ENCODE measurements around the gene CD151. TPM values are rescaled to one million over a fixed set of nuclear protein-coding genes. Genes with fewer than 3 reads are reported as not detected.

CD151 gene
- total RNA-seq, 5 donors from 2014 or later (not counting 1 experiment from before 2014, with no cell fraction given), result 14.9 to 28.2 (median 25.6) TPM

GRCh38 chr11:852762-853161 lies 20.0 kb downstream of the CD151 start:
- Mint-ChIP-seq H3K27ac (no peak overlapping the region), H3K27me3 (peaks cover 0 to 2% of the 10 kb centered on the region in 2 donors), H3K4me1 (peaks cover 0 to 11% (median 5%) of the 10 kb centered on the region in 3 donors), H3K36me3 (no peaks in the 10 kb centered on the region), H3K4me3 (no peak overlapping the region), H3K9me3 (no peaks in the 10 kb centered on the region)
- Histone ChIP-seq H3K9me3 (no peaks in the 10 kb centered on the region), H3K27ac (ENCODE audit: low read length) (no peak overlapping the region), H3K36me3 (ENCODE audit: control insufficient read depth in 2 of 2, extremely low read depth in 1 of 2, insufficient read depth in 1 of 2, low read length in 1 of 2) (no peaks in the 10 kb centered on the region), H3K4me3 (ENCODE audit: control insufficient read depth in 1 of 2, extremely low read depth in 1 of 2, low read length in 1 of 2) (no peak overlapping the region), H3K27me3 (replicated peaks in 1 of 2; ENCODE audit: control insufficient read depth in 2 of 2, extremely low read depth in 1 of 2, insufficient read depth in 2 of 2, low read length in 1 of 2) (peaks cover 0 to 42% of the 10 kb centered on the region in 2 experiments), H3K4me1 (ENCODE audit: control insufficient read depth in 1 of 2, extremely low read depth in 1 of 2, insufficient read depth in 2 of 2, low read length in 2 of 2) (peaks cover 3 to 23% of the 10 kb centered on the region in 2 experiments)
- ATAC-seq (replicated peaks in 1 of 4) (no peak), DNase-seq (no peak)
- ChIA-PET CTCF (no interaction called here), POLR2A (interaction anchor here in 1 of 2 donors (0.6 kb wide), 1 partner anchor 10 kb away, joined by 3 read pairs; the partner anchor contains the start of gene TSPAN4)
- WGBS (ENCODE audit: insufficient coverage), result 85% methylated on average over 12 of the region's 15 CpGs

GRCh38 chr11:853682-854448 lies 21.1 kb downstream of the CD151 start:
- no peaks in the 10 kb centered on the region for H3K9me3 ChIP-seq
- peaks cover 0 to 31% of the 10 kb centered on the region in 2 experiments for H3K27me3 ChIP-seq (replicated peaks in 1 of 2; ENCODE audit: control insufficient read depth in 2 of 2, extremely low read depth in 1 of 2, insufficient read depth in 2 of 2, low read length in 1 of 2)
- 84% methylated on average over 22 of the region's 27 CpGs for WGBS (ENCODE audit: insufficient coverage)
- Mint-ChIP-seq H3K27ac (no peak overlapping the region), H3K9me3 (no peaks in the 10 kb centered on the region), H3K4me1 (peaks cover 0 to 6% (median 0%) of the 10 kb centered on the region in 3 donors), H3K36me3 (no peaks in the 10 kb centered on the region), H3K4me3 (no peak overlapping the region), H3K27me3 (no peaks in the 10 kb centered on the region)
- CTCF ChIA-PET, result no interaction called here
- peaks cover 3 to 13% of the 10 kb centered on the region in 2 experiments for H3K4me1 ChIP-seq (ENCODE audit: control insufficient read depth in 1 of 2, extremely low read depth in 1 of 2, insufficient read depth in 2 of 2, low read length in 2 of 2)
- no peaks in the 10 kb centered on the region for H3K36me3 ChIP-seq (ENCODE audit: control insufficient read depth in 2 of 2, extremely low read depth in 1 of 2, insufficient read depth in 1 of 2, low read length in 1 of 2)
- no peak overlapping the region for H3K4me3 ChIP-seq (ENCODE audit: control insufficient read depth in 1 of 2, extremely low read depth in 1 of 2, low read length in 1 of 2)
- ATAC-seq (replicated peaks in 1 of 4) (no peak), DNase-seq (no peak)
- POLR2A ChIA-PET, result interaction anchor here in 1 of 2 donors (0.6 kb wide), 1 partner anchor 11 kb away, joined by 3 read pairs; the partner anchor contains the start of gene TSPAN4
- H3K27ac ChIP-seq (ENCODE audit: low read length), result no peak overlapping the region

GRCh38 chr11:854601-855329 lies 22.0 kb downstream of the CD151 start:
- no peaks in the 10 kb centered on the region for H3K9me3 ChIP-seq
- Mint-ChIP-seq H3K4me1 (peaks cover 0 to 4% (median 0%) of the 10 kb centered on the region in 3 donors), H3K4me3 (no peak overlapping the region), H3K9me3 (no peaks in the 10 kb centered on the region), H3K27ac (no peak overlapping the region), H3K27me3 (no peaks in the 10 kb centered on the region), H3K36me3 (no peaks in the 10 kb centered on the region)
- ATAC-seq (replicated peaks in 1 of 4) (no peak), DNase-seq (no peak)
- no peaks in the 10 kb centered on the region for H3K36me3 ChIP-seq (ENCODE audit: control insufficient read depth in 2 of 2, extremely low read depth in 1 of 2, insufficient read depth in 1 of 2, low read length in 1 of 2)
- 88% methylated on average over 19 of the region's 20 CpGs for WGBS (ENCODE audit: insufficient coverage)
- peaks cover 0 to 8% of the 10 kb centered on the region in 2 experiments for H3K4me1 ChIP-seq (ENCODE audit: control insufficient read depth in 1 of 2, extremely low read depth in 1 of 2, insufficient read depth in 2 of 2, low read length in 2 of 2)
- H3K27me3 ChIP-seq (replicated peaks in 1 of 2; ENCODE audit: control insufficient read depth in 2 of 2, extremely low read depth in 1 of 2, insufficient read depth in 2 of 2, low read length in 1 of 2), result peaks cover 0 to 28% of the 10 kb centered on the region in 2 experiments
- CTCF ChIA-PET, result no interaction called here
- no peak overlapping the region for H3K4me3 ChIP-seq (ENCODE audit: control insufficient read depth in 1 of 2, extremely low read depth in 1 of 2, low read length in 1 of 2)
- POLR2A ChIA-PET, result no interaction called here
- H3K27ac ChIP-seq (ENCODE audit: low read length), result no peak overlapping the region

- Histone ChIP-seq H3K27me3 (replicated peaks in 1 of 2; ENCODE audit: control insufficient read depth in 2 of 2, extremely low read depth in 1 of 2, insufficient read depth in 2 of 2, low read length in 1 of 2) (peaks cover 0 to 30% of the 10 kb centered on the region in 2 experiments), H3K36me3 (ENCODE audit: control insufficient read depth in 2 of 2, extremely low read depth in 1 of 2, insufficient read depth in 1 of 2, low read length in 1 of 2) (no peaks in the 10 kb centered on the region), H3K9me3 (no peaks in the 10 kb centered on the region), H3K4me3 (ENCODE audit: control insufficient read depth in 1 of 2, extremely low read depth in 1 of 2, low read length in 1 of 2) (no peak overlapping the region), H3K4me1 (ENCODE audit: control insufficient read depth in 1 of 2, extremely low read depth in 1 of 2, insufficient read depth in 2 of 2, low read length in 2 of 2) (peaks cover 0 to 6% of the 10 kb centered on the region in 2 experiments), H3K27ac (ENCODE audit: low read length) (no peak overlapping the region)
- Mint-ChIP-seq H3K9me3 (no peaks in the 10 kb centered on the region), H3K27me3 (no peaks in the 10 kb centered on the region), H3K36me3 (no peaks in the 10 kb centered on the region), H3K4me3 (no peak overlapping the region), H3K4me1 (peaks cover 0 to 4% (median 0%) of the 10 kb centered on the region in 3 donors), H3K27ac (no peak overlapping the region)
- CTCF ChIA-PET, result no interaction called here
- WGBS (ENCODE audit: insufficient coverage), result 83% methylated on average over 7 of the region's 7 CpGs
- POLR2A ChIA-PET, result no interaction called here
- ATAC-seq (replicated peaks in 1 of 4) (no peak), DNase-seq (no peak)
Observed at GRCh38 chr11:855330-855674, 22.6 kb downstream of the CD151 start.

GRCh38 chr11:855796-856195 lies 23.0 kb downstream of the CD151 start:
- H3K9me3 Mint-ChIP-seq, result no peaks in the 10 kb centered on the region
- H3K27me3 Mint-ChIP-seq, result no peaks in the 10 kb centered on the region
- Histone ChIP-seq H3K4me3 (ENCODE audit: control insufficient read depth in 1 of 2, extremely low read depth in 1 of 2, low read length in 1 of 2) (no peak overlapping the region), H3K36me3 (ENCODE audit: control insufficient read depth in 2 of 2, extremely low read depth in 1 of 2, insufficient read depth in 1 of 2, low read length in 1 of 2) (no peaks in the 10 kb centered on the region), H3K4me1 (ENCODE audit: control insufficient read depth in 1 of 2, extremely low read depth in 1 of 2, insufficient read depth in 2 of 2, low read length in 2 of 2) (peaks cover 0 to 6% of the 10 kb centered on the region in 2 experiments), H3K27ac (ENCODE audit: low read length) (no peak overlapping the region), H3K27me3 (replicated peaks in 1 of 2; ENCODE audit: control insufficient read depth in 2 of 2, extremely low read depth in 1 of 2, insufficient read depth in 2 of 2, low read length in 1 of 2) (peaks cover 0 to 27% of the 10 kb centered on the region in 2 experiments), H3K9me3 (no peaks in the 10 kb centered on the region)
- no peaks in the 10 kb centered on the region for H3K36me3 Mint-ChIP-seq
- WGBS (ENCODE audit: insufficient coverage), result 91% methylated on average over 12 of the region's 12 CpGs
- no peak overlapping the region for H3K4me3 Mint-ChIP-seq
- no peak overlapping the region for H3K27ac Mint-ChIP-seq
- CTCF ChIA-PET, result no interaction called here
- peaks cover 0 to 4% (median 0%) of the 10 kb centered on the region in 3 donors for H3K4me1 Mint-ChIP-seq
- POLR2A ChIA-PET, result no interaction called here
- DNase-seq (no peak), ATAC-seq (replicated peaks in 1 of 4) (no peak)

- Mint-ChIP-seq H3K4me3 (no peak overlapping the region), H3K4me1 (peaks cover 0 to 4% (median 0%) of the 10 kb centered on the region in 3 donors), H3K36me3 (no peaks in the 10 kb centered on the region), H3K9me3 (no peaks in the 10 kb centered on the region), H3K27ac (no peak overlapping the region), H3K27me3 (no peaks in the 10 kb centered on the region)
- H3K4me3 ChIP-seq (ENCODE audit: control insufficient read depth in 1 of 2, extremely low read depth in 1 of 2, low read length in 1 of 2), result no peak overlapping the region
- DNase-seq, result no peak
- peaks cover 0 to 21% of the 10 kb centered on the region in 2 experiments for H3K27me3 ChIP-seq (replicated peaks in 1 of 2; ENCODE audit: control insufficient read depth in 2 of 2, extremely low read depth in 1 of 2, insufficient read depth in 2 of 2, low read length in 1 of 2)
- H3K27ac ChIP-seq (ENCODE audit: low read length), result no peak overlapping the region
- CTCF ChIA-PET, result no interaction called here
- no peaks in the 10 kb centered on the region for H3K36me3 ChIP-seq (ENCODE audit: control insufficient read depth in 2 of 2, extremely low read depth in 1 of 2, insufficient read depth in 1 of 2, low read length in 1 of 2)
- POLR2A ChIA-PET, result no interaction called here
- H3K4me1 ChIP-seq (ENCODE audit: control insufficient read depth in 1 of 2, extremely low read depth in 1 of 2, insufficient read depth in 2 of 2, low read length in 2 of 2), result peaks cover 0 to 6% of the 10 kb centered on the region in 2 experiments
- ATAC-seq (replicated peaks in 1 of 4), result no peak
- WGBS (ENCODE audit: insufficient coverage), result 90% methylated on average over 4 of the region's 8 CpGs
- no peaks in the 10 kb centered on the region for H3K9me3 ChIP-seq
Observed at GRCh38 chr11:856397-856796, 23.6 kb downstream of the CD151 start.
